GM23338 (cell line): Measurements from ENCODE around the gene GRSF1. TPM values are rescaled to one million over a fixed set of nuclear protein-coding genes. Genes with fewer than 3 reads are reported as not detected.

Experiments
- ATAC-seq: fragments of 200-7000 bp; cut with Tn5 transposase; 3 replicates; pipeline ENCODE4 v1.9.1; 2020
- DNase-seq: peaks from one replicate; pipeline ENCODE4 v3.0.0-alpha.2; 2015; ENCODE audit warnings: low spot score
- H2AFZ ChIP-seq: fragments of 200-600 bp; sonication (generic); 2 replicates; pipeline ENCODE4 v1.8.0; 2016; ENCODE audit warnings: antibody characterized with exemption, mild to moderate bottlenecking, moderate library complexity
- H3F3A ChIP-seq: fragments of 200-600 bp; sonication (generic); replicated peaks from 2 replicates; pipeline ENCODE4 v1.8.0; 2017; ENCODE audit warnings: antibody characterized with exemption, mixed run types, low read depth
- H3K27ac ChIP-seq: fragments of 200-600 bp; sonication (generic); 2 replicates; pipeline ENCODE4 v1.6.1; 2016; ENCODE audit warnings: low read depth
- H3K27me3 ChIP-seq: fragments of 200-600 bp; sonication (generic); 2 replicates; pipeline ENCODE4 v1.8.0; 2016; ENCODE audit warnings: mild to moderate bottlenecking, mixed run types, moderate library complexity; ENCODE audit not compliant: insufficient read depth
- H3K36me3 ChIP-seq: fragments of 200-600 bp; sonication (generic); 2 replicates; pipeline ENCODE4 v1.8.0; 2016; ENCODE audit warnings: mild to moderate bottlenecking; ENCODE audit not compliant: insufficient read depth
- H3K4me1 ChIP-seq: fragments of 200-600 bp; sonication (generic); 2 replicates; pipeline ENCODE4 v1.8.0; 2016; ENCODE audit warnings: mild to moderate bottlenecking, moderate library complexity; ENCODE audit not compliant: insufficient read depth
- H3K4me2 ChIP-seq: fragments of 200-600 bp; sonication (generic); 2 replicates; pipeline ENCODE4 v1.7.1; 2017; ENCODE audit warnings: mixed run types
- H3K4me3 ChIP-seq: fragments of 200-600 bp; sonication (generic); 2 replicates; pipeline ENCODE4 v1.6.1; 2016; ENCODE audit warnings: mixed run types
- H3K79me2 ChIP-seq: fragments of 200-600 bp; sonication (generic); replicated peaks from 2 replicates; pipeline ENCODE4 v1.8.0; 2017; ENCODE audit warnings: mild to moderate bottlenecking; ENCODE audit not compliant: insufficient read depth
- H3K9me2 ChIP-seq: fragments of 200-600 bp; sonication (generic); 2 replicates; pipeline ENCODE4 v1.8.0; 2017; ENCODE audit not compliant: insufficient read depth
- H4K20me1 ChIP-seq: fragments of 200-600 bp; sonication (generic); replicated peaks from 2 replicates; pipeline ENCODE4 v1.8.0; 2017; ENCODE audit warnings: mild to moderate bottlenecking; ENCODE audit not compliant: insufficient read depth
- H3K27ac Mint-ChIP-seq: 2 replicates; pipeline ENCODE4 v1.8.0; 2020; ENCODE audit warnings: inconsistent platforms, mild to moderate bottlenecking, moderate library complexity, mixed read lengths
- H3K27me3 Mint-ChIP-seq: 3 replicates; pipeline ENCODE4 v1.8.0; 2022; ENCODE audit warnings: low read depth, mild to moderate bottlenecking, moderate library complexity, mixed read lengths, inconsistent platforms; ENCODE audit not compliant: insufficient read depth, poor library complexity
- H3K36me3 Mint-ChIP-seq: 3 replicates; pipeline ENCODE4 v1.8.0; 2021; ENCODE audit warnings: low read depth, mild to moderate bottlenecking, inconsistent platforms, moderate library complexity, mixed read lengths
- H3K4me1 Mint-ChIP-seq: 3 replicates; pipeline ENCODE4 v1.8.0; 2020; ENCODE audit warnings: mild to moderate bottlenecking, inconsistent platforms, mixed read lengths
- H3K4me3 Mint-ChIP-seq: 3 replicates; pipeline ENCODE4 v1.8.0; 2021; ENCODE audit warnings: moderate library complexity, mild to moderate bottlenecking, inconsistent platforms, mixed read lengths
- H3K9me3 Mint-ChIP-seq: 3 replicates; pipeline ENCODE4 v1.8.0; 2020; ENCODE audit warnings: moderate library complexity, mild to moderate bottlenecking, inconsistent platforms, mixed read lengths
- CREB1 ChIP-seq: fragments of 250-450 bp; sonication (Bioruptor Pico); IDR thresholded peaks from 2 replicates; pipeline ENCODE4 v1.5.0; 2020; ENCODE audit warnings: low read depth, mild to moderate bottlenecking, moderate library complexity
- EZH2 ChIP-seq: fragments of 200-600 bp; sonication (generic); IDR thresholded peaks from one replicate; pipeline ENCODE4 v1.8.0; 2017; ENCODE audit warnings: antibody characterized with exemption, mild to moderate bottlenecking, low read depth; ENCODE audit not compliant: unreplicated experiment
- EZH2phosphoT487 ChIP-seq: fragments of 200-600 bp; sonication (generic); IDR thresholded peaks from one replicate; pipeline ENCODE4 v1.8.1; 2018; ENCODE audit warnings: antibody characterized with exemption; ENCODE audit not compliant: unreplicated experiment
- JUNB ChIP-seq: IDR thresholded peaks from one replicate; pipeline ENCODE4 v1.6.1; 2016; ENCODE audit warnings: antibody characterized with exemption; ENCODE audit not compliant: unreplicated experiment
- NANOG ChIP-seq: IDR thresholded peaks from 2 replicates; pipeline ENCODE4 v1.6.1; 2016; ENCODE audit warnings: antibody characterized with exemption, borderline replicate concordance
- POLR2AphosphoS5 ChIP-seq: IDR thresholded peaks from 2 replicates; pipeline ENCODE4 v1.6.1; 2016; ENCODE audit warnings: antibody characterized with exemption, low read depth
- STAT1 ChIP-seq: IDR thresholded peaks from one replicate; pipeline ENCODE4 v1.6.1; 2016; ENCODE audit warnings: antibody characterized with exemption; ENCODE audit not compliant: unreplicated experiment
- ZNF114 ChIP-seq: fragments of 250-450 bp; sonication (Bioruptor Pico); IDR thresholded peaks from 2 replicates; pipeline ENCODE4 v1.5.0; 2020; ENCODE audit warnings: mild to moderate bottlenecking, moderate library complexity
- ZNF331 ChIP-seq: fragments of 250-450 bp; sonication (Bioruptor Pico); IDR thresholded peaks from 2 replicates; pipeline ENCODE4 v1.5.0; 2020; ENCODE audit warnings: low read depth, mild to moderate bottlenecking, moderate library complexity
- polyA plus RNA-seq: library from polyadenylated mRNA; unstranded; fragments of >200 nt; fragmentation: Nextera tagmentation; extraction: Ambion mirVana; gene quantifications from 2 replicates; pipeline ENCODE4 v1.2.1, GENCODE V29; 2016
- total RNA-seq: library from RNA; depleted of rRNA; stranded (reverse); fragments of >200 nt; shearing (Covaris generic); gene quantifications from 2 replicates; pipeline ENCODE4 v1.2.3, GENCODE V29; 2014
- TF ChIP-seq, protein P1 (sequence below): fragments of 250-450 bp; sonication (Bioruptor Pico); IDR thresholded peaks from 2 replicates; pipeline ENCODE4 v1.5.0; 2020; ENCODE audit warnings: mild to moderate bottlenecking, moderate library complexity
- TF ChIP-seq, protein P2 (sequence below): IDR thresholded peaks from 2 replicates; pipeline ENCODE4 v1.6.1; 2016; ENCODE audit warnings: antibody characterized with exemption
- TF ChIP-seq, protein P3 (sequence below): IDR thresholded peaks from one replicate; pipeline ENCODE4 v1.6.1; 2018; ENCODE audit warnings: antibody characterized with exemption; ENCODE audit not compliant: unreplicated experiment
- TF ChIP-seq, protein P4 (sequence below), 2 experiments: fragments of 200-600 bp in 1 of 2; sonication (generic) in 1 of 2; conservative IDR thresholded peaks; 2 replicates each; pipeline versions ENCODE4 v1.5.1 to v1.6.1; 2016 to 2017; ENCODE audit warnings: antibody characterized with exemption in 2 of 2, low read depth in 2 of 2, mild to moderate bottlenecking in 2 of 2, moderate library complexity in 1 of 2

The GRSF1 gene
- total and polyA plus RNA-seq, 2 experiments from 2014 or later, result 77.3 to 108 TPM

GRCh38 chr4:70816894-70817293 is 22.8 kb downstream of the GRSF1 start:
- H3K36me3 Mint-ChIP-seq, result peaks cover 40% of the 10 kb centered on the region
- Histone ChIP-seq H4K20me1 (no peaks in the 10 kb centered on the region; the same call in none of the 2 replicates), H3K79me2 (no peaks in the 10 kb centered on the region), H3F3A (no peaks in the 10 kb centered on the region; the same call in 1 of the 2 replicates), H3K4me1 (no peaks in the 10 kb centered on the region), H2AFZ (no peak overlapping the region), H3K4me2 (no peak overlapping the region), H3K4me3 (no peak overlapping the region), H3K27ac (no peak overlapping the region; the same call in 1 of the 2 replicates), H3K9me2 (no peaks in the 10 kb centered on the region), H3K27me3 (no peaks in the 10 kb centered on the region), H3K36me3 (peaks cover 24% of the 10 kb centered on the region)
- no peak for DNase-seq
- no peak overlapping the region for H3K4me3 Mint-ChIP-seq
- H3K27me3 Mint-ChIP-seq, result peaks cover 2% of the 10 kb centered on the region
- no peaks in the 10 kb centered on the region for H3K4me1 Mint-ChIP-seq
- no peak for ATAC-seq
- no peak overlapping the region for H3K27ac Mint-ChIP-seq
- TF ChIP-seq EZH2 (no peak), EZH2phosphoT487 (no peak), CREB1 (CRISPR knock-in tag) (no peak), ZNF331 (no peak), ZNF114 (CRISPR knock-in tag) (no peak), STAT1 (no peak), POLR2AphosphoS5 (no peak), JUNB (no peak), NANOG (no peak)
- TF ChIP-seq, protein P1, sequence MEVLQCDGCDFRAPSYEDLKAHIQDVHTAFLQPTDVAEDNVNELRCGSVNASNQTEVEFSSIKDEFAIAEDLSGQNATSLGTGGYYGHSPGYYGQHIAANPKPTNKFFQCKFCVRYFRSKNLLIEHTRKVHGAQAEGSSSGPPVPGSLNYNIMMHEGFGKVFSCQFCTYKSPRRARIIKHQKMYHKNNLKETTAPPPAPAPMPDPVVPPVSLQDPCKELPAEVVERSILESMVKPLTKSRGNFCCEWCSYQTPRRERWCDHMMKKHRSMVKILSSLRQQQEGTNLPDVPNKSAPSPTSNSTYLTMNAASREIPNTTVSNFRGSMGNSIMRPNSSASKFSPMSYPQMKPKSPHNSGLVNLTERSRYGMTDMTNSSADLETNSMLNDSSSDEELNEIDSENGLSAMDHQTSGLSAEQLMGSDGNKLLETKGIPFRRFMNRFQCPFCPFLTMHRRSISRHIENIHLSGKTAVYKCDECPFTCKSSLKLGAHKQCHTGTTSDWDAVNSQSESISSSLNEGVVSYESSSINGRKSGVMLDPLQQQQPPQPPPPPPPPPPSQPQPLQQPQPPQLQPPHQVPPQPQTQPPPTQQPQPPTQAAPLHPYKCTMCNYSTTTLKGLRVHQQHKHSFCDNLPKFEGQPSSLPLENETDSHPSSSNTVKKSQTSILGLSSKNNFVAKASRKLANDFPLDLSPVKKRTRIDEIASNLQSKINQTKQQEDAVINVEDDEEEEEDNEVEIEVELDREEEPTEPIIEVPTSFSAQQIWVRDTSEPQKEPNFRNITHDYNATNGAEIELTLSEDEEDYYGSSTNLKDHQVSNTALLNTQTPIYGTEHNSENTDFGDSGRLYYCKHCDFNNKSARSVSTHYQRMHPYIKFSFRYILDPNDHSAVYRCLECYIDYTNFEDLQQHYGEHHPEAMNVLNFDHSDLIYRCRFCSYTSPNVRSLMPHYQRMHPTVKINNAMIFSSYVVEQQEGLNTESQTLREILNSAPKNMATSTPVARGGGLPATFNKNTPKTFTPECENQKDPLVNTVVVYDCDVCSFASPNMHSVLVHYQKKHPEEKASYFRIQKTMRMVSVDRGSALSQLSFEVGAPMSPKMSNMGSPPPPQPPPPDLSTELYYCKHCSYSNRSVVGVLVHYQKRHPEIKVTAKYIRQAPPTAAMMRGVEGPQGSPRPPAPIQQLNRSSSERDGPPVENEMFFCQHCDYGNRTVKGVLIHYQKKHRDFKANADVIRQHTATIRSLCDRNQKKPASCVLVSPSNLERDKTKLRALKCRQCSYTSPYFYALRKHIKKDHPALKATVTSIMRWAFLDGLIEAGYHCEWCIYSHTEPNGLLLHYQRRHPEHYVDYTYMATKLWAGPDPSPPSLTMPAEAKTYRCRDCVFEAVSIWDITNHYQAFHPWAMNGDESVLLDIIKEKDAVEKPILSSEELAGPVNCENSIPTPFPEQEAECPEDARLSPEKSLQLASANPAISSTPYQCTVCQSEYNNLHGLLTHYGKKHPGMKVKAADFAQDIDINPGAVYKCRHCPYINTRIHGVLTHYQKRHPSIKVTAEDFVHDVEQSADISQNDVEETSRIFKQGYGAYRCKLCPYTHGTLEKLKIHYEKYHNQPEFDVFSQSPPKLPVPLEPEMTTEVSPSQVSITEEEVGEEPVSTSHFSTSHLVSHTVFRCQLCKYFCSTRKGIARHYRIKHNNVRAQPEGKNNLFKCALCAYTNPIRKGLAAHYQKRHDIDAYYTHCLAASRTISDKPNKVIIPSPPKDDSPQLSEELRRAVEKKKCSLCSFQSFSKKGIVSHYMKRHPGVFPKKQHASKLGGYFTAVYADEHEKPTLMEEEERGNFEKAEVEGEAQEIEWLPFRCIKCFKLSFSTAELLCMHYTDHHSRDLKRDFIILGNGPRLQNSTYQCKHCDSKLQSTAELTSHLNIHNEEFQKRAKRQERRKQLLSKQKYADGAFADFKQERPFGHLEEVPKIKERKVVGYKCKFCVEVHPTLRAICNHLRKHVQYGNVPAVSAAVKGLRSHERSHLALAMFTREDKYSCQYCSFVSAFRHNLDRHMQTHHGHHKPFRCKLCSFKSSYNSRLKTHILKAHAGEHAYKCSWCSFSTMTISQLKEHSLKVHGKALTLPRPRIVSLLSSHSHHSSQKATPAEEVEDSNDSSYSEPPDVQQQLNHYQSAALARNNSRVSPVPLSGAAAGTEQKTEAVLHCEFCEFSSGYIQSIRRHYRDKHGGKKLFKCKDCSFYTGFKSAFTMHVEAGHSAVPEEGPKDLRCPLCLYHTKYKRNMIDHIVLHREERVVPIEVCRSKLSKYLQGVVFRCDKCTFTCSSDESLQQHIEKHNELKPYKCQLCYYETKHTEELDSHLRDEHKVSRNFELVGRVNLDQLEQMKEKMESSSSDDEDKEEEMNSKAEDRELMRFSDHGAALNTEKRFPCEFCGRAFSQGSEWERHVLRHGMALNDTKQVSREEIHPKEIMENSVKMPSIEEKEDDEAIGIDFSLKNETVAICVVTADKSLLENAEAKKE (CRISPR knock-in tag), result no peak
- TF ChIP-seq, protein P2, sequence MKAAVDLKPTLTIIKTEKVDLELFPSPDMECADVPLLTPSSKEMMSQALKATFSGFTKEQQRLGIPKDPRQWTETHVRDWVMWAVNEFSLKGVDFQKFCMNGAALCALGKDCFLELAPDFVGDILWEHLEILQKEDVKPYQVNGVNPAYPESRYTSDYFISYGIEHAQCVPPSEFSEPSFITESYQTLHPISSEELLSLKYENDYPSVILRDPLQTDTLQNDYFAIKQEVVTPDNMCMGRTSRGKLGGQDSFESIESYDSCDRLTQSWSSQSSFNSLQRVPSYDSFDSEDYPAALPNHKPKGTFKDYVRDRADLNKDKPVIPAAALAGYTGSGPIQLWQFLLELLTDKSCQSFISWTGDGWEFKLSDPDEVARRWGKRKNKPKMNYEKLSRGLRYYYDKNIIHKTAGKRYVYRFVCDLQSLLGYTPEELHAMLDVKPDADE, result no peak
- TF ChIP-seq, protein P3, sequence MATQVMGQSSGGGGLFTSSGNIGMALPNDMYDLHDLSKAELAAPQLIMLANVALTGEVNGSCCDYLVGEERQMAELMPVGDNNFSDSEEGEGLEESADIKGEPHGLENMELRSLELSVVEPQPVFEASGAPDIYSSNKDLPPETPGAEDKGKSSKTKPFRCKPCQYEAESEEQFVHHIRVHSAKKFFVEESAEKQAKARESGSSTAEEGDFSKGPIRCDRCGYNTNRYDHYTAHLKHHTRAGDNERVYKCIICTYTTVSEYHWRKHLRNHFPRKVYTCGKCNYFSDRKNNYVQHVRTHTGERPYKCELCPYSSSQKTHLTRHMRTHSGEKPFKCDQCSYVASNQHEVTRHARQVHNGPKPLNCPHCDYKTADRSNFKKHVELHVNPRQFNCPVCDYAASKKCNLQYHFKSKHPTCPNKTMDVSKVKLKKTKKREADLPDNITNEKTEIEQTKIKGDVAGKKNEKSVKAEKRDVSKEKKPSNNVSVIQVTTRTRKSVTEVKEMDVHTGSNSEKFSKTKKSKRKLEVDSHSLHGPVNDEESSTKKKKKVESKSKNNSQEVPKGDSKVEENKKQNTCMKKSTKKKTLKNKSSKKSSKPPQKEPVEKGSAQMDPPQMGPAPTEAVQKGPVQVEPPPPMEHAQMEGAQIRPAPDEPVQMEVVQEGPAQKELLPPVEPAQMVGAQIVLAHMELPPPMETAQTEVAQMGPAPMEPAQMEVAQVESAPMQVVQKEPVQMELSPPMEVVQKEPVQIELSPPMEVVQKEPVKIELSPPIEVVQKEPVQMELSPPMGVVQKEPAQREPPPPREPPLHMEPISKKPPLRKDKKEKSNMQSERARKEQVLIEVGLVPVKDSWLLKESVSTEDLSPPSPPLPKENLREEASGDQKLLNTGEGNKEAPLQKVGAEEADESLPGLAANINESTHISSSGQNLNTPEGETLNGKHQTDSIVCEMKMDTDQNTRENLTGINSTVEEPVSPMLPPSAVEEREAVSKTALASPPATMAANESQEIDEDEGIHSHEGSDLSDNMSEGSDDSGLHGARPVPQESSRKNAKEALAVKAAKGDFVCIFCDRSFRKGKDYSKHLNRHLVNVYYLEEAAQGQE, result no peak
- TF ChIP-seq, protein P4, sequence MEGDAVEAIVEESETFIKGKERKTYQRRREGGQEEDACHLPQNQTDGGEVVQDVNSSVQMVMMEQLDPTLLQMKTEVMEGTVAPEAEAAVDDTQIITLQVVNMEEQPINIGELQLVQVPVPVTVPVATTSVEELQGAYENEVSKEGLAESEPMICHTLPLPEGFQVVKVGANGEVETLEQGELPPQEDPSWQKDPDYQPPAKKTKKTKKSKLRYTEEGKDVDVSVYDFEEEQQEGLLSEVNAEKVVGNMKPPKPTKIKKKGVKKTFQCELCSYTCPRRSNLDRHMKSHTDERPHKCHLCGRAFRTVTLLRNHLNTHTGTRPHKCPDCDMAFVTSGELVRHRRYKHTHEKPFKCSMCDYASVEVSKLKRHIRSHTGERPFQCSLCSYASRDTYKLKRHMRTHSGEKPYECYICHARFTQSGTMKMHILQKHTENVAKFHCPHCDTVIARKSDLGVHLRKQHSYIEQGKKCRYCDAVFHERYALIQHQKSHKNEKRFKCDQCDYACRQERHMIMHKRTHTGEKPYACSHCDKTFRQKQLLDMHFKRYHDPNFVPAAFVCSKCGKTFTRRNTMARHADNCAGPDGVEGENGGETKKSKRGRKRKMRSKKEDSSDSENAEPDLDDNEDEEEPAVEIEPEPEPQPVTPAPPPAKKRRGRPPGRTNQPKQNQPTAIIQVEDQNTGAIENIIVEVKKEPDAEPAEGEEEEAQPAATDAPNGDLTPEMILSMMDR (conservative IDR thresholded peaks at IDR 0.05; ENCODE audit: low read depth in 2 of 2), result no peak
- H3K9me3 Mint-ChIP-seq, result no peaks in the 10 kb centered on the region
